Thoracic aorta (tissue), 2 donors: ENCODE results near the gene CCDC32. TPM values are rescaled to one million over a fixed set of nuclear protein-coding genes. Genes with fewer than 3 reads are reported as not detected.

Source experiments
- ATAC-seq: fragments of 150-250 bp; one replicate; pipeline ENCODE4 v1.8.0; 2017; ENCODE audit warnings: low read depth; ENCODE audit not compliant: insufficient number of reproducible peaks, low FRiP score
- DNase-seq: peaks from one replicate; pipeline ENCODE4 v3.0.0-alpha.2; 2020; ENCODE audit warnings: low spot score
- H3K27ac ChIP-seq, 2 donors: fragments of 200-600 bp; sonication (generic); 1 replicate in 1 of 2; 2 replicates in 1 of 2; pipeline ENCODE4 v1.5.1; 2016; ENCODE audit warnings: mild to moderate bottlenecking in 2 of 2, moderate library complexity in 2 of 2
- H3K27me3 ChIP-seq: fragments of 200-600 bp; sonication (generic); replicated peaks from 2 replicates; pipeline ENCODE4 v1.6.0; 2016; ENCODE audit warnings: mild to moderate bottlenecking; ENCODE audit not compliant: insufficient read depth
- H3K36me3 ChIP-seq: fragments of 200-600 bp; sonication (generic); one replicate; pipeline ENCODE4 v1.5.1; 2016
- H3K4me1 ChIP-seq, 2 donors: fragments of 200-600 bp; sonication (generic); 1 replicate in 1 of 2; 2 replicates in 1 of 2; pipeline versions ENCODE4 v1.5.1 to v1.6.0; 2016; ENCODE audit warnings: low read depth in 2 of 2, mild to moderate bottlenecking in 1 of 2; ENCODE audit not compliant: control insufficient read depth in 1 of 2
- H3K4me3 ChIP-seq: fragments of 200-600 bp; sonication (generic); 2 replicates; pipeline ENCODE4 v1.5.1; 2016; ENCODE audit warnings: mild to moderate bottlenecking
- H3K9me3 ChIP-seq: fragments of 200-600 bp; sonication (generic); 2 replicates; pipeline ENCODE4 v1.5.1; 2016
- total RNA-seq, 2 donors: library from RNA; depleted of rRNA; stranded (reverse); fragments of >200 nt; gene quantifications; one replicate each; pipeline versions ENCODE4 v1.1.0 to v1.2.3, GENCODE V29; 2016
- TF ChIP-seq, protein P1 (sequence below): fragments of 200-600 bp; sonication (generic); IDR thresholded peaks from one replicate; pipeline ENCODE4 v1.5.1; 2019; ENCODE audit warnings: antibody characterized with exemption

CCDC32 gene
- total RNA-seq, 2 donors from 2014 or later = 15.8 to 53.1 TPM

- Histone ChIP-seq H3K36me3 (no peaks in the 10 kb centered on the region), H3K9me3 (no peaks in the 10 kb centered on the region), H3K4me1 (no peaks in the 10 kb centered on the region), H3K27ac (no peak overlapping the region), H3K4me3 (no peak overlapping the region), H3K27me3 (no peaks in the 10 kb centered on the region)
- DNase-seq (no peak), ATAC-seq (no peak)
- TF ChIP-seq, protein P1, sequence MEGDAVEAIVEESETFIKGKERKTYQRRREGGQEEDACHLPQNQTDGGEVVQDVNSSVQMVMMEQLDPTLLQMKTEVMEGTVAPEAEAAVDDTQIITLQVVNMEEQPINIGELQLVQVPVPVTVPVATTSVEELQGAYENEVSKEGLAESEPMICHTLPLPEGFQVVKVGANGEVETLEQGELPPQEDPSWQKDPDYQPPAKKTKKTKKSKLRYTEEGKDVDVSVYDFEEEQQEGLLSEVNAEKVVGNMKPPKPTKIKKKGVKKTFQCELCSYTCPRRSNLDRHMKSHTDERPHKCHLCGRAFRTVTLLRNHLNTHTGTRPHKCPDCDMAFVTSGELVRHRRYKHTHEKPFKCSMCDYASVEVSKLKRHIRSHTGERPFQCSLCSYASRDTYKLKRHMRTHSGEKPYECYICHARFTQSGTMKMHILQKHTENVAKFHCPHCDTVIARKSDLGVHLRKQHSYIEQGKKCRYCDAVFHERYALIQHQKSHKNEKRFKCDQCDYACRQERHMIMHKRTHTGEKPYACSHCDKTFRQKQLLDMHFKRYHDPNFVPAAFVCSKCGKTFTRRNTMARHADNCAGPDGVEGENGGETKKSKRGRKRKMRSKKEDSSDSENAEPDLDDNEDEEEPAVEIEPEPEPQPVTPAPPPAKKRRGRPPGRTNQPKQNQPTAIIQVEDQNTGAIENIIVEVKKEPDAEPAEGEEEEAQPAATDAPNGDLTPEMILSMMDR = no peak
These were observed 30.5 kb downstream of the CCDC32 start for GRCh38 chr15:40534371-40534770.

GRCh38 chr15:40533763-40534364 lies 31.0 kb downstream of the CCDC32 start:
- no peaks in the 10 kb centered on the region for H3K27me3 ChIP-seq
- no peak for ATAC-seq
- TF ChIP-seq, protein P1 = no peak
- H3K27ac ChIP-seq = no peak overlapping the region
- H3K36me3 ChIP-seq = no peaks in the 10 kb centered on the region
- H3K4me1 ChIP-seq = no peaks in the 10 kb centered on the region
- no peaks in the 10 kb centered on the region for H3K9me3 ChIP-seq
- H3K4me3 ChIP-seq = no peak overlapping the region
- DNase-seq = no peak

DNA sequence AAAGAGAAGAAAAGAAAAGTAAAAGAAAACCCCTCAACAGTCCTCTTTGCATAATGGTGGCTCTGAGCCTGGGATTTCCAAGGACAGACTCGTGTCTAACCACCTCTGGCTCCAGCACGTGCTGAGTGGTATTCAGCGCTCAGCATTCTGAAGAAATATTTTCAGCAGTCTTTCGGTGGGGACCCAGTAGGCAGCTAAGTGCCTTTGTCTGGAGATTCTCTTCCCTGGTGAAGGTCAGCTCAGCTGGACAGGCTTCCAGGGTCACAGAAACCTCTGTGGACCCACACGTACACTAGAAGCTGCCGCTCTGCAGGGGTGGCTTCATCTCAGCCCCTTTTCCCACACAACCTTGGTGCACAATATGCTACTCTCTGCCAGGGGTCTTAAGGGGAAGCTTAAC lies 36.0 kb downstream of the CCDC32 start:
- no peak for DNase-seq
- Histone ChIP-seq H3K9me3 (no peaks in the 10 kb centered on the region), H3K27ac (no peak overlapping the region)

GRCh38 chr15:40525855-40526254 lies 39.0 kb downstream of the CCDC32 start:
- TF ChIP-seq, protein P1 = no peak
- ATAC-seq = no peak

More for the DNA sequence above, 36.0 kb downstream of the CCDC32 start:
- Histone ChIP-seq H3K36me3 (no peaks in the 10 kb centered on the region), H3K27me3 (no peaks in the 10 kb centered on the region), H3K4me1 (no peaks in the 10 kb centered on the region), H3K4me3 (no peak overlapping the region)
- ATAC-seq = no peak
- TF ChIP-seq, protein P1 = no peak

DNA sequence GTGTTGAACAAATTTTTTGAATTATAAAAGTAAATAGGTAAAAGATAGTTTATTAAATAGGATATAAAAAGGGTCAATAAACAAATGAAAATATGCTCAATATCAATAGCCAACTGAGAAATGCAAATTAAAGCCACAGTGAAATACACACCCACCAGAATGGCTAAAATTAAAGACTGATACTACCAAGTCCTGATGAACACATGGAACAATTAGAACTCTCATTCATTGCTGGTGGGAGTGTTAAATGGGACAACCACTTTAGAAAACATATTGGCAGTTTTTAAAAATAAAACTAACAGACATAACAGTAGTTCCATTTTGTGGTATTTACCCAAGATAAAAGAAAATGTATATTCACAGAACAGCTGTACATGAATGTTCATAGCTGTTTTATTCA lies 41.2 kb downstream of the CCDC32 start:
- no peaks in the 10 kb centered on the region for H3K36me3 ChIP-seq
- DNase-seq = no peak
- TF ChIP-seq, protein P1 = no peak
- no peak for ATAC-seq
- no peak overlapping the region for H3K27ac ChIP-seq
- no peaks in the 10 kb centered on the region for H3K9me3 ChIP-seq
- H3K27me3 ChIP-seq = no peaks in the 10 kb centered on the region
- no peaks in the 10 kb centered on the region for H3K4me1 ChIP-seq
- H3K4me3 ChIP-seq = no peak overlapping the region

More at GRCh38 chr15:40525855-40526254, 39.0 kb downstream of the CCDC32 start:
- no peaks in the 10 kb centered on the region for H3K36me3 ChIP-seq
- H3K4me3 ChIP-seq = no peak overlapping the region
- H3K27me3 ChIP-seq = no peaks in the 10 kb centered on the region
- H3K4me1 ChIP-seq = no peaks in the 10 kb centered on the region
- no peak overlapping the region for H3K27ac ChIP-seq
- H3K9me3 ChIP-seq = no peaks in the 10 kb centered on the region
- no peak for DNase-seq
